Stimulated activated CD8-positive, alpha-beta memory T cell treated with anti-CD3 and anti-CD28 coated beads, Interleukin-12 subunit alpha, Interleukin-12 subunit beta, amount 100 ng/mL, for 24 hours (primary cell): ENCODE results near the gene SPATA2.
"Not testable (repeated sequence)": the region's sequence is repeated elsewhere in the genome, so short reads cannot be mapped to it uniquely, and the experiment has no call there.

Experiments
- DNase-seq: peaks from one replicate; pipeline ENCODE4 v3.0.0-alpha.2; 2020; ENCODE audit errors: extremely low read depth

SPATA2 gene

DNA sequence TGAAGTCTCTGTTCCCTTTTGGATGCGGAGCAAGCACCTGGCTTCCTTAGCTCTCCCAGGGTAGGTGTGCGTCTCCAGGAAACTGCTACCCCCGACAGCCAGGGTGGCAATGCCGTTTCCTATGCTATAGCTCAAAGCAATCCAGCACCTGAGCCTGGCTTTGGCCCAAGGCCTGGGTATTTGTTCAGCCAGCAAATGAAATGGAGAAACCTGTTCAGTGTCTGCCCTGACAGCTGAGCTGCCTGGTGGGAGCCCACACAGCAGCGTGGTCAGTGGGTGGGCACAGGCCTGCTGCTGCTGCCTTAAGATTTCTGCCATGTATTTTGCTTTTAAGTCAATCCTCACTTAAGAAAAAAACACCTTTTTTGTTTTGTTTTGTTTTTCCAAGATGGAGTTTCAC lies 13.7 kb downstream of the SPATA2 start:
- DNase-seq, result no peak

DNA sequence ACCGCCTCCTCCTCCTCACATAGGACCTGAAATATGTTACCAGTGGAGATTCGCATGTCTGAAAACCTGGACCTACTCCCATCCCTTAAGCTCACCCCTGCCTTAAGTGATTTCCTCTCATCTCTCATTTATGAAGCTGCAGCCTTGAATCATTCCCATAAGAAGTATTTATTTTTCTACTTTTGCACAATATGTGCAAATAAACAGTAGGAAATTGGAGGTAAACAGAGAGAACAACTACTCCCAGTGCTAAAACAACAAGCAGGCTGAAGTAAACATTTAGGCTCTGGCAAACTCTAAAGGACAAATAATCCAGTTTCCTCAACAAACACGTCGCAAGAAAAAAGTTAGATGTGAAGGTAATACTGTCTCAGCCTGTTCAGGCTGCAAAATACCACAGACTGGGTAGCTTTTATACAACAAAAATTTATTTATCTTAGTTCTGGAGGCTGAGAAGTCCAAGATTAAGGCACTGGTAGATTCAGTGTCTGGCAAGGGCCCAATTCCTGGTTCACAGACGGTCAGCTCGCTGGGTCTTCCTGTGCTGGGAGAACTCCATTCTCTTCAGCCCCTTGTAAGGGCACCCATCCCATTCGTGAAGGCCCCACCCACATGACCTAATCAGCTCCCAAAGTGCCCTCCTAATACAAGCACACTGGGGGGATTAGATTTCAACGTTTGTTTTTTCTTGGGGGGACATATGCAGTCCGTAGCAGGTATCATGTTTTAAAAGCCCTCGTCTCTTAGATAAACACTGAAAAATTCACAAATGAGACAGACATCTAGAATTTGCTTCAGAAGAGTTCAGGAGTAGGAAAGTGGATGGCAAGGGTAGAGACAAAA lies 15.6 kb downstream of the SPATA2 start:
- DNase-seq, result no peak

DNA sequence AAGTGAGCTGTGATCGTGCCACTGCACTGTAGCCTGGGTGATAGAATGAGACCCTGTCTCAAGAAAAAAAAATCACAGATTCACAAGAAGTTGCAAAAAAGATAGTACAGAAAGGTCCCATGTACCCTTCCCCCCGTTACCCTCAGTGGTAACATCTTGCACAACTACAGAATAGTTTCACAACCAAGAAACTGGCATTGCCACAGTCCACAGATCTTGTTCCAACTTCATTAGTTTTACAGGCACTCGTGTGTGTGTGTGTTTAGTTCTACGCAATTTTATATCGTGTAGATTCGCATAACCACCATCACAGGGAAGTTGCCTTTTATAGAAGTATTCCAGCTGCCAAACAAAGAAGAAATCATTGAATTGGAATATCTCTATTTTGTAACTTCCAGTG lies 19.1 kb downstream of the SPATA2 start:
- no peak for DNase-seq

DNA sequence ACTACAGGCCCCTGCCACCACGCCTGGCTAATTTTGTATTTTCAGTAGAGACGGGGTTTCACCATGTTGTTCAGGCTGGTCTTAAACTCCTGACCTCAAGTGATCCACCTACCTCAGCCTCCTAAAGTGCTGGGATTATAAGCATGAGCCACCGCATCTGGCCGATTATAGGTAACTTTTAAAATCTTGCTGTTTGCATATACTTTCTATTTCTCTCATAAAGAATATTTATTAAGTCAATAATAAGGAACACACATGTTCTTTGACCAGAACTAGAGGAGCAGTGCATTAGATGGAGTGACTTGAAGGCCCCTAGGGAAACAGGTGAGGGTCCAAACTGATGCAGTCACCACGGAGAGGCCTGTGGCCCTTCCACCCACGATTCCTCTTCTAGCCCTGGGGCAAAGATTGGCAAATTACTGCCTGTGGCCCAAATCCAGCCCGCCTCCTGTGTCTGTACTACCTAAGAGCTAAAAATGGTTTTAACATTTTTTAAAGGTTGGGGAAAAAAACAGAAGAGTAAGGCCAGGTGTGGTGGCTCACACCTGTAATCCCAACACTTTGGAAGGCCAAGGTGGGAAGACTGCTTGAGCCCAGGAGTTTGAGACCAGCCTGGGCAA lies 19.7 kb downstream of the SPATA2 start:
- not testable (repeated sequence) for DNase-seq

DNA sequence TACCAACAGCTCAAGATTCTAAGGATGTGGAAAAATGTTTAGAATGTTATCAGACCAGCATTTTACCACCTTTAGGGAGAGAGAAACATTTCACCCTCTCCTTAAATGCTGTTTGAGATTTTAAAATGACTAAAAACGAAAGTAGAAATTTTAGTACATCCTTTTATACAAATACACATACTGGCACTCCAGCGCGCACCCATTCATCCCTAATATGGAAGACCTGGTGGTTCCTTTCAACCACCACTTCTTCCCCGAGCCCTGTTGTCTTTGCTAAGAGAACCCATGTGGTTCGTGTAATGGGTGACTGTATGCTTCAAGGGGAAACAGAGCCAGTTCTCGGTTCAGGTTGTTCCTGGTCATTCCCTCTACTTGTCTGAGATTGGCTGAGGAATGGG lies 21.3 kb downstream of the SPATA2 start:
- DNase-seq, result no peak

DNA sequence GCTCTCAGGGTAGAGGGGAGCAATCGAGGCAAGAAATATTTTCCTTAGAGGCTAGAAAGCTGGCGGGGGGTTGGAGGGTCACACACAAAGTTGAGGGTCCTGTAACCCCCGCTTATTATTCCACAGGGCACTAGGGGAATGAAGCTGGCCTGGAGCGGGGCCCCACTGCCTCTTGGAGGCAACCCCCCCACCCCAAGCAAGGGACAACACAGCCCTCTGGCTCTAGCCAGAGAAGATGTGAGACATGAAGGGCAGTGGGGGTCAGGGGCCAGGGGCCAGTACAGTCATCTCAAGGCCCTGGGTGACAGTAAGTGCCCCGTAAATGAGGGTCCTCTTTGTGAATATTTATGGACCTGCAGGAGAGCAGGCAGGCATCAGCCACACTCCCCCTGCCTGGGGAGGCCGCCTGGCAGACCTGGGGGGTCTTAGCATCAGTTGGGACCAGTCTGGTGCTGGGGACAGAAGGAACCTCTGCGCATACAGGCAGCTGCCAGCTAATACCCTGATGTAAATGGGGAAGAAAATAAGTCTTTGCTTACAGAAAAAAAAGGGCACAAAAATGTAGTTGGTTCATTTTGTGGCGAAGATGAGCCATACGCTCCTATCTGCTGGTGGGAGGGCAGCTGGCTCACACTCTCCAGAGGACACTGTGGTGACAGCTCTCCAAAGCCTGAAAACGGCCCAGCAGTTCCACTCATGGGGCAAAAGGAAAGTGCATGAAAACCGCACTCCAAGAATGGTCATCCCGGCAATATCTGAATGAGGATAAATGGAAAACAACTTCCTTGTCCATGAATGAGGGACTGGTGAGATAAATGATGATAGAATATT lies 21.9 kb downstream of the SPATA2 start:
- no peak for DNase-seq

DNA sequence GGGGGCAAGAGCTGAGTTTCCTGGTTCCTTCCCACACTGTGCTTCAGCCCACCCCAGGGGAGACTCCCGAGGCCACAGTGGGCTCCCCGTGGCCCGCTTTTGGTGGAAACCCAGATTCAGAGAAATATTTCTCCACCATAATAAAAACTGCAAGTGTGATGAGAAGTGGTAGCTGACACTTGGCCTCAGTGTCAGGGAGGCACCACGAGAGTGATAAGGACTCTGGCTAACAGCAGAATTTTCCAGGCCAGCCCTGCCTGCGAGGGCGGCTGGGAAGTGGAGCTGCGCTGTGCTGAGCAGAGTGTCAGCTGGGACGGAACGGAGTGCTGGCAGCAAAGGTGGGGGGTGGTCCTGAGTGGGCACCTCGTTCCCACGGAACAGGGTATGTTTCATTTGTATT lies 22.5 kb downstream of the SPATA2 start:
- DNase-seq, result no peak

DNA sequence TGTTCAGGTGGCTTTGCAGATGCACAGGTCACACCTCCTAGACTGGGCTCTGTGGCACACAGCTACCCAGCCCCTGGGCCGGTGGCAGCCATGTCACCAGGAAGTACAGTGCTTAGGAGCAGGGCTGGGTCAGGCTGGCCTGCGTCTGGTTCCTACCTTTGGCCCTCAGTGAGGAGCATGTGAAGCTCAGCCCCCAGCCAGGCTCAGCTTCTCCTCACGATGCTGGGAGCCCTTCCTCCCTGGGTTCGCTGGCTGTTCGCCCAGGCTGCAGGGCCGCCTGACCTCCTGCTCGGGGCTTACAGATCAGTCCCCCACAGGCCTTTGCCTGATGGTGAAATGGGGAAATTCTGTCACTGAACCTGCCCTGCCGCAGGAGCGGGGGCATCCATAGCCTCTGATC lies 23.1 kb downstream of the SPATA2 start:
- no peak for DNase-seq

DNA sequence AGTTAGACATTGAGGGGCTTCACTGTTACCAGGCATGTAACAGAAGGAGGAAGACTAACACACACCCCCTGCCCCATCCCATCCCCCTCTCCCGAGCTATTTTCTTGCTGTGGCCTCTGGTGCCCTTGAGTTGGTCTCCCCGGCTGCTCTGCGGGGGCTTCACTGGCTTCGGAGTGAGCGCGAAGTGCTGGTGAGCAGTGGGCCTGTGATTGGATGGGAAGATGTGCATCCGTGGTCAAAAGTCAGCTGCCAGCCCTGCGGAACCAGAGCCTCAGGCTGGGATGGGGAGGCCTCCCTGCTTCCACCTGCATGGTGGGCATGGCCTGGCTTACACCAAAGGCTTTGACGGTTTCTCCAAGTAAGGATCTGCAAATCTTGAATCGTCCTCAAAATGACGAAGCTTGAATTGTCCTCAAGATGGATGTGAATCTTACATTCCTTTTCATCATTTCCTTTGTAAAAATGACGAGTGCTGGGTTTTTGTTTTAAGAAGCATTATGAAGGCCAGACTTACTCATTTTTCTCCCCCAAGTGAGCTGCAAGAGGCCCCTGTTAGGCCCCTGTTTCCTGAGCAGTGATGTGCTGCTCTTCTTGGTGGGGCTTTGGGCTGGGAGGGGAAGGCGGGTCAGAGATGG lies 23.7 kb downstream of the SPATA2 start:
- DNase-seq, result no peak

DNA sequence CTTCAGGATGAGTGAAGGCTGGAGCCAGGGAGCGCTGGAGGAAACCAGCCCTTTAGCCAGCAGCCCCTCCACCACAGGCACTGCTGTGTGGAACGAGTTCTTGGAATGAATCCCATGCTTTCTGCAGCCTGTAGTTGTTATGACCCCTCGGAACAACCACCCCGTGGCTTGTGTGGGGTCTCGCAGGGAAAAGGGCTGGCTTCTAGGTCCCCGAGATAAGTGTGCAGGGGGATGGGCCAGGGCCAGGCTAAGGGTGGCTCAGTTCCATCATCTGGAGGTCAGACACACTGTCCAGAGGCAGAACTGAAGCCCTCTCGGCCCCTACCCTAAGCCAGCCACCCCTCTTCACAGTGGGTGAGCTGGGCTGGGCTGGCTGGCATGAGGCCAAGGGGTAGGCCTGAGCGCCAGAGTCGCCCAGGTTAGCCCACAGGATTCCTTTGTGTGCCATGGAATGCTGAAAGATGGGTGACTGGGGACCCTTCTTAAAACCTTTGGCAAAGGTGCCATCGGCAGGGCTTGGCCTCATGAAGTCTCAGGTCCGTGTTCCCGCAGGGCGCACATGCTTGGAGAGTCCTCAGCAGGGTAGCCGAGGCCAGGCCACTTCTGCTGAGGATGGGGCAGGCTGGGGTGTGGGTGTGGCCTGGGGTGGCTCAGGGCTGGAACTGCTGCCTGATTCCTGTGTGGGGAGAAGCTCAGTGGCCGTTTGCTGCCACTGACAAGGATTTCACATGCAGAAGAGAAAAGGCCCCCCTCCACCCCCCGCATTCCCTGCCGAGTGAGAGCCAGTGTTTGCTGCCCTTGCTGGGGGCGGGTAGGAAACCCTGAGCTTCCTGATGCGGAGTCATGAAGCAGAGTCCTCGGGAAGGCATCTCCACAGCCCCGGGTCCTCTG lies 24.6 kb downstream of the SPATA2 start:
- no peak for DNase-seq

DNA sequence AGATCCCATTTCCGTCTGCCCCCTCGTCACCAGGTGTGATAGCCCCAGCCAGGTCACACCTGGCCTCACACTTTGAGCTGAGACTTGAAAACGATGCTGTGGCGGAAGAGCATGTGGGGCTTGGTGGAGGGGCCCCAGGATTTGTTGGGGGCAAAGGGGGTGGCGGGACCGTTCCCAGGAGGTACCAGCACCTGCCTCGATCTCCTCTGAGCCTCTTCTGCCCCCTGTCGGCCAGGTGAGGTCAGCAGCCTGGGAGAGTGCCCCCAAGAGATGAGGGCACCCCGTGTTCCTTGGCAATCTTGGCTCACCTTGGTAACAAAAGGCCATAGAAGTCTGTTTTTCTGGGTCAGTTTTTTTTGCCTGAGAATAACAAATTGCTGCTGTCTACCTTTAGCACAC lies 25.4 kb downstream of the SPATA2 start:
- no peak for DNase-seq

DNA sequence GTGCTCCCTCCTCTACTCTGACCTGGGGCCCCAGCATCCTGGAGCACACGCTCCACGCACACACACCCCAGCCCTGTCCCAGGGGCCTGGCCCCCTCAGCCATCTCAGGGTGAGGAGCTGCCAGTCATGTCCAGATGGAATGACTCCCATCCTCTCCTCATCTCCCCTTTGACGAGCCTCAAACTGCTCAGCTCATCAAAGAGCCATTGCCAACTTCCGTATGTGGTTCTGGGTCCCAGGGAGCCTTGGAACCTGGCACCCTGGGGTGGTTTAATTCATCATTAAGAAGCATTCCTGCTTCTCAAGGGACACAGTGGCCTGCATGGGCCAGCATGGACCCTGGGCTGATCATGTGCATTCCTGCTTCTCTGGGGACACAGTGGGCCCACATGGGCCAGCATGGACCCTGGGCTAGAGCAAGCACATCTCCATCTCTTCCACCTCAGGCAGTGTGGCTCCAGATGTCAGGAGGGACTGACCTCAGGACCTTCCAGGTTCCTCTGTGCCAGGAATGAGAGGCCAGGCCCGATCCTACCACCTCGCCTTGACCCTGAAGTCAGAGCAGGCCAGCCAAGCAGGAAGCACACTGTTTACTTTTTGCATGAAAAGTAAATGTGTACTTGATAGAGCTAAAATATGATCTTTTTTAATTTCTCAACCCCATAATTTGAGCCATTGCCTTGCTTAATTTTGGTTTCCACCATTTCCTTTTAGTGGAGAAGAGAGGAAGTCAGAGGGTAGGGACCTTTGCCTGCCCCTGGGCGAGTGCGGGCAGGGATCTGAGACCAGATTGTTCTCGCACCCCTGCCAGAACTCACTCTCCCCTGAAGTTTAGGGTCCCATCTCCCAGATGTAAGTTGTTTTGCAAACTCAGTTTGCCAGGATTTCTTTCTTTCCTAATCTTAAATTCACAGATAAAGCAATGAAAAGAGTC lies 26.1 kb downstream of the SPATA2 start:
- no peak for DNase-seq

DNA sequence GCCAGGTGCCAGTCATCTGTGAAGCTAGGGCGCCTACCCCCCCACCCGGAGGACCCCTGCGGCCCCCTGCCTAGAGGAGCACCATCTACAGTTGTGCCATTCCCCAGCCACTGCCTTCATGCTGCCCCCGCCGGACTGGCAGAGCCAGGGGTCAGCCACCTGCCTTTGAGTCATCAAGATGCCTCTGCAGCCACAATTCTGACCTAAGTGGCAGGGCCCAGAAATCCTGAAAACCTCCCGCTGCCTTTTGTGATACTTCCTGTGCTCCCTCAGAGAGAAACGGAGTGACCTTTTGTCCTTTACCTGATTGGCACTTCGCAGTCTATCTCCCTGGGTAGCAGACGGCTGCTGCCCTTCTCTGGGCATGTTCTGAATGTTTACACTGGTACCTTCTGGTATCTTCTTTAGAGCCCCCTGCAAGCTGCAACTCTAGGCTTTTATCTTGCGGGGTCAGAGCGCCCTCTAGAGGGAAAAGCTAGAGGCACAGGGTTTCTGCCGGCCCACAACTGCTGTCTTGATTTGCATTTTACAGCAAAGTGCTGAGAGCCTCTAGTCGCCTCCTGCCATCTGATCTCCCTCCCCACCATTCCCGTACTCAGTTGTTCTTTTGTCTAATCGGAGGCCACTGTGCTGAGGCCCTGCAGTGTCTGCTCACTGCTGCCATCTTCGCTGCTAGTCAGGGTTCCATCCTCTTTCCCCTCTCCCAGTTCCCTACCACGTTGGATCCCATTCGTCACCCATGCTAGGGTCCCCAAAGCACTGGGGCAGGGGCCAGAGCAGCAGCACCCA lies 26.9 kb downstream of the SPATA2 start:
- no peak for DNase-seq

DNA sequence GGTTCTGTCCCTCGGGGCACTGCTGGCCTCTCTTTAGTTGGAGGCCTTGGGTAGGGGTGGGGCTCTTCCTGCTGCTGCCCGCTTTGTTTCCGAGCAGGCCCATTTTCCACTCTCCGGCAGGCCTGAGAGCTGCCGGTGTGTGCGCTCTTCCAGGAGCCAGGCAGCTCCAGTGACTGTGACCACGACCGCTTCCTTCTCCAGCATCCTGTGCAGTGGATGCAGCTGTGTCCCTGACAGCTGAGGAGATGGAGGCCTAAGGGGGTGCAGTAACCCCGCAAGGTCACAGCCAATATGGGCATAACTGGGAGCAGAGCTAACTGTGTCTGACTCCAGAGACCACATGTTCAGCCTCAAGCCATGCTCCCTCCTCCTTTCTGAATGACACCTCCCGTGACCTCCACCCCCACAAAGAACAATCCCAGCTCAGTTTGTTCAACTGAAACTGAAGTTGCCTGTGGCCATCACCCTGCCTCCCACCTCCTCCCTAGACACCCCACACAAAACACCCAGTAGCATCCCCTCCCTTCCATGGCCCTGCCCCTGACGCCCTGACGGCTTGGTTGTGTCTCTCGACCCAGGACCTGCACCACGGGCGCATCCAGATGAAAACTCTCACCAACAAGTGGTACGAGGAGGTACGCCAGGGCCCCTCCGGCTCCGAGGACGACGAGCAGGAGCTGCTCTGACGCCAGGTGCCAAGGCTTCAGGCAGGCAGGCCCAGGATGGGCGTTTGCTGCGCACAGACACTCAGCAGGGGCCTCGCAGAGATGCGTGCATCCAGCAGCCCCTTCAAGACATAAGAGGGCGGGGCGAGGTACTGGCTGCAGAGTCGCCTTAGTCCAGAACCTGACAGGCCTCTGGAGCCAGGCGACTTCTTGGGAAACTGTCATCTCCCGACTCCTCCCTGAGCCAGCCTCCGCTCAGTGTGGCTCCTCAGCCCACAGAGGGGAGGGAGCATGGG lies 27.8 kb downstream of the SPATA2 start:
- DNase-seq, result no peak

DNA sequence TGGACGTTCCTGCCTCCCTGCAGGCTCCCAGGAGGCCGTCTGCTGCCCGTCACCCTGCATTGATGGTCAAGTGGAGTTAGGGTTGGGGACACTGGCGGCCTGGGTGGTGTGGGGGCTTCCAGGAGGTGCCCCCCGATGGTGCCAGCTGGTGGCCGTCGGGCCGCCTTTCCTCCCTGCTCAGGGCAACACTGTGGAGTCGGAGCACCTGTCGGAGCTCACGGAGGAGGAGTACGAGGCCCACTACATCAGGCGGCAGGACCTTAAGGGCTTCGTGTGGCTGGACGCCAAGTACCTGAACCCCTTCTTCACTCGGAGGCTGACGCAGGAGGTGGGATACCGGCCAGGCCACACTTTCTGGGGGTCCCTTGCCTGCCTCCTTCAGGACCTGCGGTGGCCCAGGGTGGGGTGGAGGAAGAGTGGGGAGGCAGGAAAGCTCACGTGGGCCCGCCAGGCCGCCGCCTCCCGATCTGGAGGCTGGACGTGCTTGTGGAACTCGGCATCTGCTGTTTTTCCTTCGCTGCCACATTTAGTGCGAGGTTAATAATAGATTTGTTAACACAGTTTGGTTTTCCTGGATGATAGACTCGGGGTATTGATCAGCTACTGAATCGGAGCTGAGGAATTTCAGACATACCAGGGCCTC lies 28.6 kb downstream of the SPATA2 start:
- DNase-seq, result no peak

DNA sequence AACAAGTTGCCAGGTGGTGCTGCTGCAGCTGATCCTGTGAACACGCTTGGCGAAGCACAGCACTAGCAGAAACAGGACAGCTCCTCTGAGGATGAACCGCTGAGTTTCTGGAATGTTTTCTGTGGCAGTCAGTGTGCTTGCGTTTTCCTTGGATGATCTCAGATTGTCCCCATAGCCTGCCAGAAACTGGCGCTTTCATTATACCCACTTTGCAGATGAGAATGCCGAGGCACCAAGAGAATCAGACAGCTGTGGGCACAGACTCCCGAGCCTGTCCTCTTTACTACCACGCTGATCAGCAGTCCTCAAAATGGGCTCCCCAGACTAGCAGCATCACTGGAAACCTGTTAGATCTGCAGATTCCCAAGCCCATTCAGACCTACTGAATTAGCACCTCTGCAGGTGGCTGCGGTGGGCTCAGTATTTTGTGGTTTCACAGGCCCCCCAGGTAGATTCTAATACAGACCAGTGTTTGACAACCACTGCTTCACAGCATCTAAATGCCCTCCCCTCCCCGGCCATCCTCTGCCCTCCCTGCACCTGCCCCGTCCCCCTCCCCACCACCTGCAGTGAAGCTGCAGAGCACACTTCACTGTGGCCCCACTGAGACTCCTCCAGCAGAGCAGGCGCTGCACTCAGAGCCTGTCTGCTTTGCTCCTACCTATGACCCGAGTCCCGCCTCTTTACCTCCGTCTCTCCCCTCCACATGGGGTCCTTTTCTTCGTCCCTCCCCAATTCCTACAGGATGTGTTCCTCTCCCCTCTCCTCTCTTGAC lies 29.6 kb downstream of the SPATA2 start:
- DNase-seq, result no peak
